HK-2 (cell line): Measurements from ENCODE around the gene BCR.
"Not testable (repeated sequence)": the region's sequence is repeated elsewhere in the genome, so short reads cannot be mapped to it uniquely, and the experiment has no call there.

Experiments
- DNase-seq: peaks from one replicate; pipeline ENCODE4 v3.0.0-alpha.2; 2018; ENCODE audit not compliant: unreplicated experiment

BCR gene

GRCh38 chr22:23316596-23316995 is 136.3 kb downstream of the BCR start:
- DNase-seq: not testable (repeated sequence)

- not testable (repeated sequence) for DNase-seq
These were observed 138.0 kb downstream of the BCR start for GRCh38 chr22:23318316-23318715.

GRCh38 chr22:23322497-23323080 is 142.3 kb downstream of the BCR start:
- not testable (repeated sequence) for DNase-seq

GRCh38 chr22:23323960-23324688 is 143.8 kb downstream of the BCR start:
- DNase-seq: not testable (repeated sequence)

DNA sequence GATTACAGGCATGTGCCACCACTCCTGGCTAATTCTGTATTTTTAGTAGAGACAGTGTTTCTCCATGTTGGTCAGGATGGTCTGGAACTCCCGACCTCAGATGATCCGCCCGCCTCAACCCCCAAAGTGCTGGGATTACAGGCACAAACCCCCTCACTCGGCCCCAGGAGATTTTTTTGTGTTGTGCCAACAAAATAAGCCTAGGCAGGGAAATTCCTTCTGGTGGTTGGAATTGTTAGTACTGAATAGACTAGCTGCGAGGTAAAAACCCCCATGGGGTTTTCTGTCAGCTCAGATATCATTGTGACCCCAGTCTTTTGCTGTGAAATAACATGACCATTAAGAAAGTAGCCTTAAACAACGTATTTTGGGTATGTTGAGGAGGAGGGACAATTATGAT is 144.9 kb downstream of the BCR start:
- DNase-seq: no peak

DNA sequence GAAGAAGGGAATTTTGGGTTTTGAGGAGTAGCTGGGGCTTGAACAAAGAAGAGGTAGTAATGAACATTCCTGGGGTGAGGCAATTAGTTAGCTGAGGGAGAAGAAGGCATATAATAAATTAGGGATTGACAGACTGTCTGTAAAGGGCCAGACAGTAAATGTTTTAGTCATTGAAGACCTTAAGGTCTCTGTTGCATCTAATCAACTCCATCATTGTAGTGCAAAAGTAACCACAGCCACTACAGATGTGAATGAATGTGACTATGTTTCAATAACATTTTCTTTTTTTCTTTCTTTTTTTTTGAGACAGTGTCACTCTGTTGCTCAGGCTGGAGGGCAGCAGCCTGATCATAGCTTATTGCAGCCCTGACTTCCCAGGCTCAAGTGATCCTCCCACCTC is 153.5 kb downstream of the BCR start:
- not testable (repeated sequence) for DNase-seq

GRCh38 chr22:23337672-23338071 is 157.4 kb downstream of the BCR start:
- not testable (repeated sequence) for DNase-seq

GRCh38 chr22:23341942-23342695 is 161.8 kb downstream of the BCR start:
- DNase-seq: not testable (repeated sequence)

DNA sequence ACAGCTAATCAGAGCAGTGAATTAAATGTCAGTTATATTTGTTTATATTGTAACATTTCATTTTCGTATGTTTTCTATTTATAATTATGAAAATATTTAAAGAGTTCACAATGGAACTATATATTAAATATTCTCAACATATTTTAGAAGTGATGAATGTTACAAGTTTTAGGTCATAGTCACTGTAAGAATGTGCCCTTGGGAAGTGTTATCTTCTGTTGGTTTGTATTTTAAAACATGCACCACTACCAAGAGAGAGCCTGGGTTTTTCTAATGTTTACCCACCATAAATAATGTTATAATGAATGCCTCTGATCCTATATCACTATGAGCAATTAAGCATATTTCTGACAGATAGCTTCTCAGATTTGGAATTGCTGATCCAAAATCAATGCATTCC is 171.0 kb downstream of the BCR start:
- DNase-seq: no peak

DNA sequence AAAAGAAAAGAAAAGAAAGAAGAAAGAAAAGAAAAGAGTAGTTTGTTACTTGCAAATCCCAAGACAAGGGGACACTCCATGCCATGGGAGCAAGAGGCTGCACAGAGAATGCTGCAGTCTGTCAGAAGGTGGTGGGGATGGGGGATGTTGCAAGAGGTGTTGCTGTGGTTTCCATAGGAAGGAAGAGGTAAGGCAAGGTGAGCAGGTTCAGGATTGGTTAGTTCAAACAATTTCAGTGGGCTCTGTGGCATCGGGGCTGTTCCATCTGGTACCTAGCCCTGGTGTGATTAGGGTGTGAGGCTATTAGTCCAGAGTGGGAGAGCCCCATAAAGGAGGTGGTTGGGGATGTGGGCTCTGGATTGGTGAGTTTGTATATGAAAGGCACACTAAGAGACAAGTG is 172.7 kb downstream of the BCR start:
- no peak for DNase-seq

- DNase-seq: no peak
These were observed 173.4 kb downstream of the BCR start for GRCh38 chr22:23353696-23354095.

- no peak for DNase-seq
These were observed 175.8 kb downstream of the BCR start for GRCh38 chr22:23356094-23356493.

- no peak for DNase-seq
These were observed 176.7 kb downstream of the BCR start for GRCh38 chr22:23357053-23357452.

DNA sequence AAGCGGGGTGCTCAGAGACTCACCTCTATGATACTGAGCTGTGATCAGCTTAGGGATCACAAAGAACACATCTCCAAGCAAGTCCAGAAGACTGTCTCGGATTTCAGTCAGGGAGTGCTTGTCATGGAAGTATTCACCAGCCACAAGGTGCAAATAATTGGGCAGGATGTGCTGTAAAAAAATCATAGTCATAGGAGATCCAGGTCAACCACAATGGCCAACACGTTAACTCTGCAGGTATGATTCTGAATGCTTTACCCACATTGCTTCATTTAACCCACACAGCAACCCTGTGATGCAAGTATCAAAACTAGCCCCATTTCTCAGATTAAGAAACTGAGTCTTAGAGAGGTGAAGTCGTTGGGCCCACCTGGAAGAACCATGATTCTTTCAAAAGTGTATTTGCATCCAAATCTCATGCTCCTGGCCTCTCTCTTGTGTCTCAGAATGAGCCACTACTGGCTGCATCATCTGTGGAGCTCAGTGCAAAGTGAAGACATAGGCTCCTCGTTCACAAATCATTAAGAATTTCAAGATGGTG is 179.3 kb downstream of the BCR start:
- no peak for DNase-seq

DNA sequence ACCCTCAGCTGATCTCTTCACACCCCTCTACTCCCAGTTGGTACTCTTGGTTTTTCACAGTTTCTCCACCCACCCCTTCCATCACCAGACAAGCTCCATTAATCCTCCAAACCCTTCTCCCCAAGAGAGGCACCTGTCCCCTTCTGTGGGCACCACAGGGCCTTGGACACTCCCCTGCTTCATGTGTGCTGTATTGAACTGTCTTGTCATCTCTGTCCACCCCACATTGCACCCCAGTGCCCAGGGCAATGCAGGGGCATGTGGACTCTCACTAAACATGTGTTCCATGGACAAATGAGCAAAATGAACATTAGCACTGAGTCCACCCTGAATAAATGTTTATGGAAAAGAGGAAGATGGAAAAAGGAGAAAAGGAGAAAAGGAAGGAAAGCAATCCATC is 181.4 kb downstream of the BCR start:
- no peak for DNase-seq

GRCh38 chr22:23363683-23364082 is 183.4 kb downstream of the BCR start:
- no peak for DNase-seq

- DNase-seq: no peak
These were observed 184.1 kb downstream of the BCR start for GRCh38 chr22:23364389-23364788.

- no peak for DNase-seq
These were observed 185.2 kb downstream of the BCR start for GRCh38 chr22:23365524-23365923.

DNA sequence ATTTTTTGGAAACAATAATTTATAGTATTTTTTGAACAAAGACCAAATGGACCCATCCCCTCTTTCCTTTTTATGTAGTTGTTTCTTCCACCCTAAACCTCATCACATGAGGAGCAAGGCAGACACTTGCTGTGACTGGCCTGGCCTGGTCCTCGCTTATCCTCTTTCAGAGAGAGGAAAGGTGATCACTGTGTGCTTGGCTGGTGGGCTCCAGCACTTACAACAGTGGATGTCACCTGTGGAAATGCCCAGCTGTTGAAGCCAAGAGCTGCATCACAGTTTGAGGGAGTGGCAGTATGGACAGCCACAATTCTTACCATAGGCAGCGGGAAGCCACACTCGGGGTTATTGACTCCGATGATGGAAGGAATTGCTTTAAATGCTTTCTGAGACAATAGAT is 185.7 kb downstream of the BCR start:
- DNase-seq: no peak

DNA sequence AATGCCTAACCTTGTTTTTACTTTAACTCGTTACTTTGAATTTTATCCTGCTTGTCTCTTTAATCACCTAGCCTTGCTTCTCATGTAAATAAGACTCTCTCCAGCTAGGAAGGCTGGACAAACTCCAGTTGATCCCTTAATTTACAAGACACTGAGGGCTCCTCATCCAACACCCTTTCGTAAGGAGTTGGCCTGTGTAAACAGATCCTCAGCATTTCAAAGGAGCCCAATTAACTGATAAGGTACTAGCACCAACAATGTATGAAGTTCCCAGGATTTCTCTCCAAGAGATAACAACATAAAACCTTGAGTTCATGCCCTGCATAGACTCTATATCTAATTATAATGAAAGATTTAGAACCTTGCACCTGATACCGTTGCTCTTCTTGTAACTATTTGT is 186.9 kb downstream of the BCR start:
- not testable (repeated sequence) for DNase-seq
